ENCODE results near the gene KIF21B. TPM values are rescaled to one million over a fixed set of nuclear protein-coding genes. Genes with fewer than 3 reads are reported as not detected.
A peak's percentile ranks its signal among the peaks of the same experiment; 100 is the strongest.

Gene KIF21B
- total and polyA plus RNA-seq, 2 experiments from 2014 or later = 0.29 to 3.5 TPM

- TF ChIP-seq, protein P1, sequence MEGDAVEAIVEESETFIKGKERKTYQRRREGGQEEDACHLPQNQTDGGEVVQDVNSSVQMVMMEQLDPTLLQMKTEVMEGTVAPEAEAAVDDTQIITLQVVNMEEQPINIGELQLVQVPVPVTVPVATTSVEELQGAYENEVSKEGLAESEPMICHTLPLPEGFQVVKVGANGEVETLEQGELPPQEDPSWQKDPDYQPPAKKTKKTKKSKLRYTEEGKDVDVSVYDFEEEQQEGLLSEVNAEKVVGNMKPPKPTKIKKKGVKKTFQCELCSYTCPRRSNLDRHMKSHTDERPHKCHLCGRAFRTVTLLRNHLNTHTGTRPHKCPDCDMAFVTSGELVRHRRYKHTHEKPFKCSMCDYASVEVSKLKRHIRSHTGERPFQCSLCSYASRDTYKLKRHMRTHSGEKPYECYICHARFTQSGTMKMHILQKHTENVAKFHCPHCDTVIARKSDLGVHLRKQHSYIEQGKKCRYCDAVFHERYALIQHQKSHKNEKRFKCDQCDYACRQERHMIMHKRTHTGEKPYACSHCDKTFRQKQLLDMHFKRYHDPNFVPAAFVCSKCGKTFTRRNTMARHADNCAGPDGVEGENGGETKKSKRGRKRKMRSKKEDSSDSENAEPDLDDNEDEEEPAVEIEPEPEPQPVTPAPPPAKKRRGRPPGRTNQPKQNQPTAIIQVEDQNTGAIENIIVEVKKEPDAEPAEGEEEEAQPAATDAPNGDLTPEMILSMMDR (IDR thresholded peaks at IDR 0.05; ENCODE audit: low read depth, low read length) = no peak
- no peaks in the 10 kb centered on the region for H3K36me3 ChIP-seq
- no peak overlapping the region for H3K27ac ChIP-seq
- DNase-seq (ENCODE audit: low read depth in 1 of 2, low spot score in 1 of 2) = no peak
- H3K27me3 ChIP-seq = peaks cover 16% of the 10 kb centered on the region
- H3K9me3 ChIP-seq (ENCODE audit: low read depth) = no peaks in the 10 kb centered on the region
- H3K4me1 ChIP-seq (ENCODE audit: low read depth) = peaks cover 23% of the 10 kb centered on the region
- no peak overlapping the region for H3K4me3 ChIP-seq
Observed at GRCh38 chr1:201020040-201020591, 3.4 kb downstream of the KIF21B start.

DNA sequence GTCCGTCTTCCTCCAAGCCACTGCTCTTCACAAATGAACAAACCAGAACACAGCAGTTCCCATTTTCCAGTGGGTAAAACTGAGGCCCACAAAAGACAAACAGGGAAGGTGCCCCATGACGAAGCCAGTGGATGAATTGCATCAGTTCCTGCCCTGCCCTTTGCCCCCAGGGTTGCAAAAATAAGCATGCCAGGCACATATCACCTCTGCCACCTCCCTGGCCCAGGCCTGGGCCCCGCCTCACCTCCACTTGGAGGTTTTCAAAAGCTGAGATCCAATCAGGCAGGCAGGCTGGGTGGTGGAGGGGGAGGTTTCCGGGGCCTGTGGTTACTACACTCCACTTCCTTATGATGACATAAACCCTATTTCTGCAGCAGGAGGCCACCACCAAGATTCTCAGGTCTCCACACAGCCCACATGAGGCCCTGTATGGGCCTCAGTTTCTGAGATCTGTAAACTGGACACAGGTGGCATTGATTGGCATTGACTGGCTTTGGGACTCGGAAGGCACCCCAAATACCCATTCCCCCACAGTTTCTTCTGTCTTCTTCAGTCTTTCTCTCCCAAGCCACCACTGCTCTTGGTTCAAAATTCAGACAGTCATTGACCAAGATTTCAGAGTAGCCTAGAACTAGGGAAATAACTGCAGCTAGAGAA, 4.1 kb downstream of the KIF21B start:
- TF ChIP-seq, protein P1 (IDR thresholded peaks at IDR 0.05; ENCODE audit: low read depth, low read length) = no peak
- DNase-seq (ENCODE audit: low read depth in 1 of 2, low spot score in 1 of 2) = peak in 1 of 2 donors; percentile 81
- H3K4me1 ChIP-seq (ENCODE audit: low read depth) = peaks cover 24% of the 10 kb centered on the region
- no peak overlapping the region for H3K4me3 ChIP-seq
- peaks cover 16% of the 10 kb centered on the region for H3K27me3 ChIP-seq
- H3K27ac ChIP-seq = no peak overlapping the region
- H3K9me3 ChIP-seq (ENCODE audit: low read depth) = no peaks in the 10 kb centered on the region
- no peaks in the 10 kb centered on the region for H3K36me3 ChIP-seq

DNA sequence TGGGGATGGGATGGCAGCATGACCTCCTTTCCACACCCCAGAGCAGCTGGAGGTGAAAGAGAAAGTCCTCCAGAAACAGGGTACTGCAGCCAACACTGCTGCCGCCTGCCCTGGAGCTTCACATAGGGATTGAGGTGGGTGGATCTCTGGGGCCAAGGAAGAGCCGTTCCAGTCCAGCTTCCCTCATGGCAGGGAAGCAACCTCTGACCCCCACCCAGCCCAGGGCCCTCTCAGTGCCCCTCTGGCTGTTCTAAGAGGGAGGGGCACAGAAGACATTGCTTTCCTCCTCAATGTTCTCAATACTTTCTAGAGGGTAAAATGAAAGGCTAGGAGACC, 5.7 kb downstream of the KIF21B start:
- H3K4me3 ChIP-seq = no peak overlapping the region
- DNase-seq (ENCODE audit: low read depth in 1 of 2, low spot score in 1 of 2) = no peak
- no peak overlapping the region for H3K27ac ChIP-seq
- H3K36me3 ChIP-seq = no peaks in the 10 kb centered on the region
- peaks cover 24% of the 10 kb centered on the region for H3K4me1 ChIP-seq (ENCODE audit: low read depth)
- TF ChIP-seq, protein P1 (IDR thresholded peaks at IDR 0.05; ENCODE audit: low read depth, low read length) = no peak
- H3K9me3 ChIP-seq (ENCODE audit: low read depth) = no peaks in the 10 kb centered on the region
- peaks cover 12% of the 10 kb centered on the region for H3K27me3 ChIP-seq

GRCh38 chr1:201016943-201017827, 6.3 kb downstream of the KIF21B start:
- H3K4me3 ChIP-seq = no peak overlapping the region
- no peaks in the 10 kb centered on the region for H3K36me3 ChIP-seq
- H3K27me3 ChIP-seq = peaks cover 6% of the 10 kb centered on the region
- no peak overlapping the region for H3K27ac ChIP-seq
- peaks cover 24% of the 10 kb centered on the region for H3K4me1 ChIP-seq (ENCODE audit: low read depth)
- TF ChIP-seq, protein P1 (IDR thresholded peaks at IDR 0.05; ENCODE audit: low read depth, low read length) = no peak
- H3K9me3 ChIP-seq (ENCODE audit: low read depth) = no peaks in the 10 kb centered on the region
- no peak for DNase-seq (ENCODE audit: low read depth in 1 of 2, low spot score in 1 of 2)

DNA sequence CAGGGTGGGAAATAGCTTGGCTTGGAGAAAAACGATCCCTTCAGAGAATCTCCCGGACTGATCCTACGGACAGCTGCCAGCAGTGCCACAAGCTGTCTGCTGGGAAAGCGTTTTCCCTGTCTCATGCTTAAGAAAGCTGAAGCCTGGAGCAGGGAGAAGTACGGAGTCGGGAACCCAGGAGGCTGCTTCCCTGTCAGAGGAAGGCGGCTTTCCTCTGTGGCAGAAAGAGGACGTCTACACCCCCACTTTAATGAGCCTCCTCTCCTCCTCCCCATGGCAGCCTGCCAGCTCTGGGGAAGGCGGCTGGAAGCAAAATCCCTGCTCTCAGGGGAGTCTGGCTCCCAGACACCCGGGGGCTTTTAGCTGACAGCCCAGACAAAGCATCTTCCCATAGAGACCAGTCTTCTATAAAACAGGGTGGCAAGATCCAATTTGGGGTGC, 7.3 kb downstream of the KIF21B start:
- Histone ChIP-seq H3K27ac (no peak overlapping the region), H3K36me3 (no peaks in the 10 kb centered on the region), H3K4me1 (ENCODE audit: low read depth) (peaks cover 21% of the 10 kb centered on the region), H3K27me3 (no peaks in the 10 kb centered on the region), H3K4me3 (no peak overlapping the region), H3K9me3 (ENCODE audit: low read depth) (no peaks in the 10 kb centered on the region)
- TF ChIP-seq, protein P1 (IDR thresholded peaks at IDR 0.05; ENCODE audit: low read depth, low read length) = no peak
- peak; percentile 44 to 52 for DNase-seq (ENCODE audit: low read depth in 1 of 2, low spot score in 1 of 2)

All from cardiac muscle cell (in vitro differentiated cells and primary cell).